A673 (cell line): Measurements from ENCODE around the gene DNAI2. TPM values are rescaled to one million over a fixed set of nuclear protein-coding genes. Genes with fewer than 3 reads are reported as not detected.

Source experiments
- BruUV-seq: library from RNA; stranded (reverse); fragments of 400-500 nt; replicated peaks from 2 replicates; lab custom pipeline; 2021; lab: Mats Ljungman, UMichigan
- CTCF ChIA-PET: fragments of 300-600 bp; sonication (Branson Sonifier 250); formaldehyde crosslinking; loops from one replicate; lab custom pipeline; 2022; ENCODE audit warnings: antibody characterized with exemption; lab: Charles Lee
- POLR2A ChIA-PET: fragments of 300-600 bp; sonication (Branson Sonifier 250); formaldehyde crosslinking; loops from one replicate; lab custom pipeline; 2022; ENCODE audit warnings: antibody characterized with exemption; ENCODE audit not compliant: low non-redundant PET; lab: Charles Lee
- DNase-seq: peaks from one replicate; pipeline ENCODE4 v3.0.0-alpha.2; 2015; ENCODE audit warnings: low spot score
- H3K27ac ChIP-seq: fragments of 200-600 bp; sonication (generic); 2 replicates; pipeline ENCODE4 v1.5.1; 2016; ENCODE audit warnings: mixed run types, low read depth, mild to moderate bottlenecking, mixed read lengths, antibody characterized with exemption, low read length; ENCODE audit not compliant: poor library complexity, severe bottlenecking
- H3K27me3 ChIP-seq: fragments of 200-600 bp; sonication (generic); replicated peaks from 2 replicates; pipeline ENCODE4 v1.6.1; 2017; ENCODE audit warnings: mixed run types, low read depth, mild to moderate bottlenecking, mixed read lengths, antibody characterized with exemption, low read length; ENCODE audit not compliant: insufficient read depth, poor library complexity
- H3K36me3 ChIP-seq: fragments of 200-600 bp; sonication (generic); 2 replicates; pipeline ENCODE4 v1.6.1; 2016; ENCODE audit warnings: mixed run types, mild to moderate bottlenecking, mixed read lengths, antibody characterized with exemption, low read length; ENCODE audit not compliant: insufficient read depth, poor library complexity, severe bottlenecking
- H3K4me1 ChIP-seq: fragments of 200-600 bp; sonication (generic); 2 replicates; pipeline ENCODE4 v1.6.1; 2017; ENCODE audit warnings: mixed run types, mild to moderate bottlenecking, mixed read lengths, antibody characterized with exemption, low read length; ENCODE audit not compliant: insufficient read depth, poor library complexity, severe bottlenecking
- H3K4me3 ChIP-seq: fragments of 200-600 bp; sonication (generic); 2 replicates; pipeline ENCODE4 v1.5.1; 2016; ENCODE audit warnings: low read depth, mixed run types, mild to moderate bottlenecking, mixed read lengths, low read length; ENCODE audit not compliant: poor library complexity, severe bottlenecking
- H3K9me3 ChIP-seq: fragments of 200-600 bp; sonication (generic); 2 replicates; pipeline ENCODE4 v1.6.1; 2016; ENCODE audit warnings: mixed run types, low read depth, mild to moderate bottlenecking, mixed read lengths, antibody characterized with exemption, low read length; ENCODE audit not compliant: poor library complexity, severe bottlenecking
- CTCF ChIP-seq: fragments of 300-800, 200-600 bp; sonication (generic); conservative IDR thresholded peaks from 2 replicates; pipeline ENCODE4 v1.5.1; 2017; ENCODE audit warnings: low read depth, mild to moderate bottlenecking, antibody characterized with exemption, low read length, moderate library complexity, mixed read lengths
- EZH2 ChIP-seq: fragments of 200-600 bp; sonication (generic); IDR thresholded peaks from 2 replicates; pipeline ENCODE4 v1.6.1; 2017; ENCODE audit warnings: borderline replicate concordance, low read depth, mild to moderate bottlenecking, mixed read lengths, antibody characterized with exemption, low read length; ENCODE audit not compliant: poor library complexity, severe bottlenecking
- intact Hi-C: fragments of 100-400 bp; cut with micrococcal nuclease; formaldehyde crosslinking; loops from one replicate; pipeline ENCODE4 v1.10.0; 2022; ENCODE audit not compliant: unreplicated experiment
- total RNA-seq: library from RNA; stranded (reverse); gene quantifications from 2 replicates; pipeline ENCODE4 v1.2.3, GENCODE V29; 2021

DNAI2 gene
- total RNA-seq, 1 experiment from 2014 or later = not detected

- Histone ChIP-seq H3K36me3 (no peaks in the 10 kb centered on the region), H3K9me3 (no peaks in the 10 kb centered on the region), H3K4me3 (no peak overlapping the region), H3K27ac (no peak overlapping the region), H3K27me3 (no peaks in the 10 kb centered on the region), H3K4me1 (no peaks in the 10 kb centered on the region)
- CTCF ChIA-PET = interaction anchor here (0.6 kb wide), 2 partner anchors 16 to 59 kb away, joined by 5 to 7 read pairs; no protein-coding TSS in a partner anchor
- intact Hi-C loops = no loop called here
- DNase-seq = no peak
- POLR2A ChIA-PET = no interaction called here
- BruUV-seq = no TSS peak
- TF ChIP-seq CTCF = no peak
- no peak for TF ChIP-seq EZH2
Measured at GRCh38 chr17:74340470-74341023, 66.5 kb downstream of the DNAI2 start.

GRCh38 chr17:74342224-74342623, 68.2 kb downstream of the DNAI2 start:
- intact Hi-C loops = no loop called here
- Histone ChIP-seq H3K27me3 (no peaks in the 10 kb centered on the region), H3K4me1 (no peaks in the 10 kb centered on the region), H3K9me3 (no peaks in the 10 kb centered on the region), H3K4me3 (no peak overlapping the region), H3K27ac (no peak overlapping the region), H3K36me3 (no peaks in the 10 kb centered on the region)
- BruUV-seq = no TSS peak
- no peak for DNase-seq
- CTCF ChIA-PET = no interaction called here
- POLR2A ChIA-PET = no interaction called here
- no peak for TF ChIP-seq CTCF
- TF ChIP-seq EZH2 = no peak

GRCh38 chr17:74343121-74343520, 69.1 kb downstream of the DNAI2 start:
- Histone ChIP-seq H3K27me3 (peaks cover 3% of the 10 kb centered on the region), H3K9me3 (no peaks in the 10 kb centered on the region), H3K27ac (no peak overlapping the region), H3K4me3 (no peak overlapping the region), H3K4me1 (no peaks in the 10 kb centered on the region), H3K36me3 (no peaks in the 10 kb centered on the region)
- TF ChIP-seq EZH2 = no peak
- no peak for TF ChIP-seq CTCF
- POLR2A ChIA-PET = no interaction called here
- CTCF ChIA-PET = no interaction called here
- BruUV-seq = no TSS peak
- DNase-seq = no peak
- intact Hi-C loops = no loop called here
